NCI-H345 treated with DMSO at 0.1 percent for 48 hours (cell line): Measurements from ENCODE around the gene CCDC18.

Experiments used
- DNase-seq: peaks from one replicate; lab custom pipeline; 2025; ENCODE audit not compliant: unreplicated experiment; lab: John Stamatoyannopoulos, UW

Gene CCDC18

GRCh38 chr1:93296555-93297154, 116.1 kb downstream of the CCDC18 start:
- no peak for DNase-seq

GRCh38 chr1:93301131-93301530, 120.6 kb downstream of the CCDC18 start:
- DNase-seq: no peak

GRCh38 chr1:93302078-93302477, 121.6 kb downstream of the CCDC18 start:
- DNase-seq: no peak

GRCh38 chr1:93304716-93305138, 124.2 kb downstream of the CCDC18 start:
- peak; percentile 43 for DNase-seq

GRCh38 chr1:93306920-93307319, 126.4 kb downstream of the CCDC18 start:
- no peak for DNase-seq

- DNase-seq: no peak
Observed at GRCh38 chr1:93313026-93313425, 132.5 kb downstream of the CCDC18 start.

- DNase-seq: no peak
Observed at GRCh38 chr1:93317207-93317606, 136.7 kb downstream of the CCDC18 start.

- DNase-seq: no peak
Observed at GRCh38 chr1:93317943-93318342, 137.4 kb downstream of the CCDC18 start.

- DNase-seq: no peak
Observed at GRCh38 chr1:93321720-93322119, 141.2 kb downstream of the CCDC18 start.

- no peak for DNase-seq
Observed at GRCh38 chr1:93322349-93322748, 141.8 kb downstream of the CCDC18 start.

GRCh38 chr1:93323185-93323820, 142.8 kb downstream of the CCDC18 start:
- no peak for DNase-seq

GRCh38 chr1:93324486-93325464, 144.3 kb downstream of the CCDC18 start:
- DNase-seq: no peak
